Inferior parietal cortex (tissue), 1 donor: ENCODE results near the gene LHPP.

Source experiments
- DNase-seq: peaks from one replicate; pipeline ENCODE4 v3.0.0-alpha.2; 2016; ENCODE audit errors: extremely low spot score

The LHPP gene

DNA sequence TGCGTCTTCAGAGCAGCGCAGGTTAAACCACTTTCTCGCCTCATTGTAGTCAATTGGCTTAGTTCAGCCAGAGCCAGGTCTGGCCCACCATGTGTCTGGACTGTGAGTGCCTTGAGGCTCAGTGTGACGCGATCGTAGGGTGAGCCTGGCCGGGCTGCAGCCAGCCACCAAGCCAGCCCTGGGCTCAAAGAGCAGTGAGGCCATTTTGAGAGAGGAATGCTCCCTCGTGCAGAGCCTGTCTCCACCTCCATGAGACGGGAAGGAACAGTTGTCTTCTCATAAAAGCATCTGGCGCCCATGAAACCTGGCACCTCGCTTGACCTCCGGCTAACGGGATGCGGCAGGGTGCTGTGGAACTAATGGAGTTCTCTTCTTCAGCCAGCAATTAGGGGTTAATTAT lies 34.5 kb downstream of the LHPP start:
- no peak for DNase-seq

DNA sequence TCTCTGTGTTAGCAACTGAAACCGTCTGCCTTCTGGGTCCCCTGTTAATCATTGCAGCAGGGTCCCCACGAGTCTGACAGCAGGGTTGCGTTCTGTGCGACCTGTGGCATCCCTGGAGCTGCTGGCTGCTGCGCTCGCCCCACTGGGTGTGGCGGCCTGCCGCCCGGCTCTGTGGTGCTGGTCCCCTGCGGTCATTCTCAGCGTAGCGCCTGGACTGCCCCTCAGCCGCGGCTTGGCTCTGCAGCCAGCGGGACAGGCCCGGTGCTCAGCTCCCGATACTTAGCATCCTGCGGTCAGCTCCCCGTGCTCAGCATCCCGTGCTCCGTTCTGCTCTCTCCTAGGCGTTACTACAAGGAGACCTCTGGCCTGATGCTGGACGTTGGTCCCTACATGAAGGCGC lies 35.0 kb downstream of the LHPP start:
- no peak for DNase-seq

DNA sequence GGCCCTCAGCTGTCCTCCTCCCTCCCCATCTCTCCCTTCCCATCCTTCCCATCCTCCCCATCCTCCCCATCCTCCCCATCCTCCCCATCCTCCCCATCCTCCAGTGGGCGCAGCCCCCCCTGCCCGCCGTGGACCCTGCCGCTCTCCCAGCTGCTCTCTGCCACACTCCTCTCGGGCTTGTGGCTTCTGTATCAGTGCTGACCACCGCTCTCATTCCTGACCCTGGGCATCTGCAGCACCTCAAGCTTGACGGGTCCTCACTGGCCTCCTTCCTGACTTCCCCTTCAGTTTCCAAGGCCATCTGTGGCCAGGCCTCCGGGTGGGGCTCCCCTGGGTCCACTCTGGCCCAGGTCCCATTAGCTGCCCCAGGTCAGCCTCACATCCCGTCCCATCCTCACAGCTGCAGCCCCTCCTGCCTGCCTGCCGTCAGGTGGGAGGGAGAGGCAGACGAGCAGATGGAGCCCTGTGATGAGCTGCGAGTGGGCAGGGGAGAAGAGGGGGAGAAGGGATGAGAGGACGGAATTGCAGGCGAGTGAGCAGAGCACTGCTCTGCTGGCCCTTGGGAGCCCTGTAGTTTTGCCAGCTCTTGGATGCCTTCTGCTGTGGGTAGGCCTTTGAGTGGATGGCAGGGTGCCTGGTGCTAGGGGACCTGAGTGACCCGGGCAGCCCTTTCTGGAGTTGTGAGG lies 35.7 kb downstream of the LHPP start:
- no peak for DNase-seq

DNA sequence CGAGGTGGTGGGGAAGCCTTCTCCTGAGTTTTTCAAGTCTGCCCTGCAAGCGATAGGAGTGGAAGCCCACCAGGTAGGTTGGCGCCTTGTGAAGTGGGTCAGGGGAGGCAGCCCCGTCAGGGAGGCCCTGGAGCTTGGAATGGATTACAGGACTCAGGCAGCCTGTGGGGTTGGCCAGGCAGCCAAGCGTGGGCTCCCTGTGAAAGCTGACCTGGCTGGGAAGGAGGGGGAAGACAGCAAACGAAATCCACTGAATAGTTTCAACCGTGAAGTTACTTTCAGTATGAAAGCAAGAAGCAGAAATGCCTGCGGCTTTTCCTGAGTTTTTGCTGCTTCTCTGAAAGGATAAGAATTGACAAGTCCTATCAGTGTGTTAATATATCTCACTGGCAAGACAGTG lies 36.4 kb downstream of the LHPP start:
- no peak for DNase-seq

DNA sequence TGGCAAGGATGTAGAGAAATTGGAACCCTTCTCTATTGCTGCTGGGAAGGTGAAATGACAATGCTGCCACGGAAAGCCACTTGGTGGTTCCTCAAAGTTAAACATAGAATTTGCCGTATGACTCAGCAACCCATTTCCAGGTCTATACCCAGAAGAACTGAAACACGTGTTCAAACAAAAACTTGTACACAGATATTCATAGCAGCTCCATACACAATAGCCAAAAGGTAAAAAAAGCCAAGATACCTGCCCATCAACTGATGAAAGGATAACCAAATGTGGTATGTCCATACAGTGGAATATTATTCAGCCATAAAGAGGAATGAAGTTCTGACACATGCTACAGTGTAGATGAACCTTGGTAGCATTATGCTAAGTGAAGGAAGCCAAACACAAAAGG lies 39.1 kb downstream of the LHPP start:
- DNase-seq, result no peak

DNA sequence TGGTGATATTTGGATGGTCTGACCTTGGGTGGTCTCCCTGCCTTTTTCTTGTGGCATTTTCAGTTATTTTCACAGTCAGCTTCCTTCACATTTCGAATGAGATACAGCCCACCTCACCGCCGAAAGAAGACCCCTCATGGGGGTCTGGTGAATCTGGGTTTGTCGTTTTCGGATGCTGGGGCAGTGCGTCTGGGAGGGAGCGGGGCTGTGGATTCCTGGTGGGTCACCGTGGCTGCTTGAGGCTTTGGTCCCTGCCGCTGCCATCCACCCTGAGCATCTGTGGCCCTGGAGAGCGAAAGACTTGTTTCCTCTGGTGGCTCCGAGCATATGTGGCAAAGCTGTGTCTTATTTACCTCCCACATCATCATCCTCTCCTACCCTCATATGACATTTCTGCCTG lies 43.1 kb downstream of the LHPP start:
- DNase-seq, result no peak

DNA sequence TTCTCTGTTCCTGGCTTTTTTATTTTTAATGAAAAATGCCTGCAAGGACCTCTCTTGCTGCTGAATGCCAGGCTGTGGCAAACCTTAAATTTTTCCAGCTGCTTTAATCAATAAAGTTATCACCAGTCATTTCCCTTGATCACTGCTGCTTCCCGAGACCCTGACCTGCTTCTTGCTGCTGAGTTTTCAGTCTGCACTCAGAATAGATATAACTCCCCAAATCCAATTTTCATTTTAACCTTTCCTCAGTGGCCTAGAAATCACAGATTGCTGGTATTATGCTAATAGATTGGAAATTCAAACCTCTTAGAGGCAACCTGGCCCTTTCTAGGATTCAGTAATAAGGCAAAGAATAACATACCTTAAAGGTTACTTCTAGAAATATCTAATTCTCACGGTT lies 43.7 kb downstream of the LHPP start:
- no peak for DNase-seq

DNA sequence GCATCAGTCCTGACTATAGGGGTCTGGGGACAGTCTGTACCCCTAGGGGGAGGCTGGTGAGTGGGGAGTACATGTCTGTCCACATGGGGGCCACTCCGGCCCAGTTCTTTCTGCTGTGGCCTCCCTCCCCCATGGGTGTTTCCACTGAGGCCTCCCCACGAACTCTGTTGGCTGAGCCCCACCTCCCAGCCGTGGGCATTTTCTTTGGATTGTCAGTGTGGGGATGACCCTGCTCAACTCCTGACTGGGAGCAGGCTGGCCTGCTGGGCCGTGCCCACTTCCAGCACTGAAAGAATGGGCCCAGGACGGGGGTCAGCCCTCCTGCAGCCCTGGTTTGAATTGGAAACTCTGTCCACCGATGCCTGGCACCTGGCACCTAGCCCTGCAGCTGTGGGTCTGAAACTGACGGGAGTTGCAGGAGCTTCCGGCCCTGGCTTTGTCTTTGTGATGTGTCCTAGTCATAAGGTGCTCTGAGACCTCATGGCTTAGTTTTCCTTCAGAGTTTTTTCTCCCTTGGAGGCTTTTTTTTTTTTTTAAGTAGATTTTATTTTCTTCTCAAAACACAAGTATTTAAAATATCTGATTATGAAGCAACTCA lies 46.5 kb downstream of the LHPP start:
- DNase-seq, result no peak

DNA sequence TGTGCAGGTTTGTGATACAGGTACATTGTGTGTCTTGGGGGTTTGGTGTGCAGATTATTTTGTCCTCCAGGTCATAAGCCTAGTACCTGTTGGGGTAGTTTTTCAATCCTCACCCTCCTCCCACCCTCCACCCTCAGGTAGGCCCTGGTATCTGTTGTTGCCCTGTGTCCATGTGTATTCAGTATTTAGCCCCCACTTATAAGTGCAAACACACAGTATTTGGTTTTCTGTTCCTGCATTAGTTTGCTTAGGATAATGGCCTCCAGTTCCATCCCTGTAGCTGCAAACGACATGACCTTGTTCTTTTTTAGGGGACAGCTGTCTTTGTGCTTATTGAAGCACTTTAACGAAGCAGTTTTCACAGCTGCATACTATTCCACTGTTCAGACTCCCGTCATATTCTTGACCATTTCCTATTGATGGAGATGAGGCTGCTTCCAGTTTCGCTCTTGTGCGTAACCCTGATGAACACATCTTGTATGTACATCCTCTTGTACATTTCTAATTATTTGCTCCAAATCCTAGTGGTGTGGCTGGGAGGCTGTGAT lies 47.4 kb downstream of the LHPP start:
- no peak for DNase-seq

DNA sequence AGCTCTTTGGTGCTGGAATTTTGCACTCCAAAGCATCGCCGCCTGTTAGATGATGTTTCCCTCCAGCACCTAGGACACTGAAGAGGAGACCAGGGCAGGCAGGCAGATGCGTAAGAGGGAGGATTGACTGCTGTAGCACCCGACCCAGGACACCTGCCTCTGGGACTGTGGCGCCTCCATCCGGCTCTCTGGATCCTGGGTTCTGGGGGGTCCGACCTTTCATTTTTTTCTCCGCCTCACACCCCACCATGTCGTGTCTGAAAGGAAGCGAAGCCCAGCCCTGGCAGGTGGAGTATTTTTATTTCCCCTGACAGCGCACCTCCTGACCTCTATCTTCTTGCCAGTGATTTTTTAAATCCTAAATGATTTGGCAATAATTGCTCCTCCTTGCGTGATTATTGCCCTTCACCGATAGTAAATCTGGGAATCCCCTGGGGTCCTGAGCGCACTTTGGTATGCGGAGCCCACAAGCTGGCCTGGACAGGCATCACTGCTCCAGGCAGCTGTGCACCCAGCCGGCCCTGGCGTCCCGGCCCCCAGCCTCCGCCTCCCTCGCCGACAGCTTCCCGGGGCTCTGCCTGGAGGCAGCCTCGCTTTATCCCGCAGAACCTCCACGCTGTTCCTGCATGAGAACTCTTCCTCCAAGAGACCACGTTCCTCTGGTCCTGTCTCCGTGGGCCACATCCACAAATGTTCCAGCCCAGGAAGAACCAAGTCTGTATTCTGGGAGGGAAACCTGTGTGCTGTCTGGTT lies 48.4 kb downstream of the LHPP start:
- DNase-seq, result no peak

DNA sequence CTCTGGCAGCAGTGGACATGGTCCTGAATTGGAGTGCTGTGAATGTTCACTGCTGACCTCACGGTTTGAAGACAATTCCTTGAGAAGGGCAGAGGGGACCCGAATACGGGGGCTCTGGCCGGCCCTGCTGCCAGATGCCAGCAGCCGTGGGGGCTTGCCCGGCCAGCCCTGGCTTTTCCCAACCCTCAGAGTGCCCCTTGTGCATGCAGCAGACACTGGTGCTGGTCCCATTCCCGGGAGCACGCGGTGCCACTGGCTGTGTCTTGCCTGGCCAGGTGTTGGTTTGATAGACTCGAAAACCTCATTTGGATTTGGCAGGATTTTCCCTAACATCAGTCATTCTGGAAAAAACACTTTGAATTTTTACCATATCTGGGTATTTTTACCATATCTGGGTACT lies 49.1 kb downstream of the LHPP start:
- DNase-seq, result no peak

DNA sequence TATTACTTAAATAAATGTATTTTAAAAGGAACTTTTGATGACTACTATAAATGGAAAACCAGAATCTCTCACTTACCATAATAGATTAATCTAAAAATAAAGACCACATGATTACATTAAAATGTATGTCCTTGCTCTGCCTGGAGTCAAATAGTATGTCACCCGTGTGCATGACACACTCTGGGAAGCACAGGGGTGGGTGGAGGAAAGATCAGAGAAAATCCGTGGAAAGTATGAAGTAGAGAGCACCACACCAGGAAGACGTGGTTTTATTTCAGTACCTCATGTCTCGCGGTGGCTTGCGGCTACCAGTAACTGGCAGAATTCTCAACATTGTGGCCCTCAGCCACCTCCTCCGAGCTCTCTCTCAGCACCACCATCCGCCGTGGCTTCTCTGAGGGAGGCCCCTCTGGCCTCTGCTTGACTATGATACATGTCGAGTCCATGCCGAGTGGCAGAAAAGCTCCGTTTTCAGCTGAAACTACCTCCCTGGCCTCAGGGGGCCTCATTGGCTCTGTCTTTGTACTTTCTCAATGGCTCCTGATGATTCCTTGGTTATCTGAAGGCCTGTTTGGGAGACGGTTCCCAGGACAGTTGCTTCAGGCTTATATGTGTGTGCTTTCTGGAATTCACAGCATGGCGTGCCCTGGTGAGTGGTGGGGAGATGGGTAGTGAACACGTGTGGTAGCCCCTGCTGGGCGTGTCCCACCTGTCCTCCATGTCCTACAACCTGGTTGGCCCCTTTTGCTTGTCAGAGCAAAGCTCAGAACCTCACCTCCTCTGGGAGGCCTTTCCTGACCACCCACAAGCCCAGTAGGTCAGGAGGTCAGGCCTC lies 49.8 kb downstream of the LHPP start:
- DNase-seq, result no peak

DNA sequence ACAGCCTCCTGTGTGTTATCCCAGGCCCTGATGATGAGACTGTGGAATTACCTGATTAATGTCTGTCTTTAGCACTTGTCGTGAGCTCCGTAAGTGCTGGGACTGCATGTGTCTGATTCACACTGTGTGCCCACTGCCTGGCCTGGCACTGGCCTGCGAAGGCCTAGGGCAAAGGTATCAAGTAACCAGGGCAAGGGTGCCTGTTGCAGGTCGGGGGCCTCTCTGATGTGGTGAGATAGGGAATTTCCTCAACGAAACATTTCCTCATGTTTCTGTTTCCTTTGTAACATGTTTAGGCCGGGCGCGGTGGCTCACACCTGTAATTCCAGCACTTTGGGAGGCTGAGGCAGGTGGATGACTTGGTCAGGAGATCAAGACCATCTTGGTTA lies 50.4 kb downstream of the LHPP start:
- no peak for DNase-seq

DNA sequence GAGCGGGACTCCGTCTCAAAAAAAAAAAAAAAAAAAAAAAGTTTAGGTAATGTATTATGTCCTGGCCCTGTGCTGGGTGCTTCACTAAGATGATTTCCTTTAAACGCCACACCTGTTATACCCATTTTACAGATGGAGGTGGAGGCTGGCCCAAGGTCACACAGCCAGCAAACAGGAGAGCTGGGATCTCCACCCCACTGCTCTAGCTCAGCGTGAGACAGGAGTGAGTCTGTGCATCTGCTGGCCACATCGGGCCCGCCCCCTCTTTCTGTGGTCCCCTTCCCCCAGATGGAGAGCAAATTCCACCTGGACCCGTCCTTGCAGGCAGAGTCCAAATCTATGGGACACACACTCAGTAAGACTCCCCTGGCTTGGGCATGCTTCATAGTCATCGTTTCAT lies 51.0 kb downstream of the LHPP start:
- DNase-seq, result no peak

DNA sequence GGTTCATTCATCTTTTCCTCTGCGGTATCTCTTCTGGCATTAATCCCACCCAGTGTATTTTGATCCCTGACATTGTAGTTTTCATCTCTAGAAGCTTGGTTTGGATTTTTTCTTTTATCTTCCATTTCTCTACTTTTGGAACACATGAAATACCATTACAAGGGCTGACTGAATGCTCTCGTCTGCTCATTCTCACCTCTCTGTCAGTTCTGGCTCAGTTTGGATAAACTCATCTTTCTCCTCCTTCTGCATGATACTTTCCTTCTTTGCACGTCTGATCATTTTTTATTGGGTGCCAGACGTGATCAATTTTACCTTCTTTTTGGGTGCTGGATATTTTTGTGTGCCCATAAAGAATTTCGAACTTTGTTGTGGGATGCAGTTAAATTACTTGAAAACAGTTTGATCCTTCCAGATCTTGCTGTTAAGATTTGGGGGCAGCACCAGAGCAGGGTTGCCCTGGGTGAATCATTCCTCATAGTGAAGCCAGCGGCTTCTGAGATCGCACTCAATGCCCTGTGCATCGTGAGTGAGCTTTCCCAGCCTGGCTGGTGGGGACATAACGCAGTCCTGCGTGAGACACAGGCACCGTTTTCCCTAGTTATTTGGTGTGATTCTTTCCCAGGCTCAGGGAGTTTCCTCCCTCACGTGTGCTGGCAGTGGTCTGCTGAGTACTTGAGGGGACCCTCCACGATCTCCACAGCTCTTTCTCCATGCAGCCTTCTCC lies 53.8 kb downstream of the LHPP start:
- DNase-seq, result no peak

DNA sequence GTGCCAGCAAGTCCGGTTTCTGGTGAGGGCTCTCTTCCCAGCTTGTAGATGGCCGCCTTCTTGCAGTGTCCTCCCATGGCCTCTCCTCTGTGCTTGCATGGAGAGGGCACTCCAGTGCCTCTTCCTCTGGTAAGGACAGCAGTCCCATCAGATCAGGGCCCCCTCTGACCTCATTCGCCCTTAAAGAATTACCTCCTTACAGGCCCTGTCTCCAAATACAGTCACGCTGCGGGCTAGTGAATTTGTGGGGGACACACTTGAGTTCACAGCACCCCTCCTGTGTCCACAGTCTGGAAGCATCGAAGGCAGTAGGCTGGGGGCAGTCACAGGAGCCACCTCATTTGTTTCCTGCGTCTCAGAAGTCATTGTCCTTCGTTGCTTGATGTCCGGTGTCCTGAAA lies 54.6 kb downstream of the LHPP start:
- no peak for DNase-seq

DNA sequence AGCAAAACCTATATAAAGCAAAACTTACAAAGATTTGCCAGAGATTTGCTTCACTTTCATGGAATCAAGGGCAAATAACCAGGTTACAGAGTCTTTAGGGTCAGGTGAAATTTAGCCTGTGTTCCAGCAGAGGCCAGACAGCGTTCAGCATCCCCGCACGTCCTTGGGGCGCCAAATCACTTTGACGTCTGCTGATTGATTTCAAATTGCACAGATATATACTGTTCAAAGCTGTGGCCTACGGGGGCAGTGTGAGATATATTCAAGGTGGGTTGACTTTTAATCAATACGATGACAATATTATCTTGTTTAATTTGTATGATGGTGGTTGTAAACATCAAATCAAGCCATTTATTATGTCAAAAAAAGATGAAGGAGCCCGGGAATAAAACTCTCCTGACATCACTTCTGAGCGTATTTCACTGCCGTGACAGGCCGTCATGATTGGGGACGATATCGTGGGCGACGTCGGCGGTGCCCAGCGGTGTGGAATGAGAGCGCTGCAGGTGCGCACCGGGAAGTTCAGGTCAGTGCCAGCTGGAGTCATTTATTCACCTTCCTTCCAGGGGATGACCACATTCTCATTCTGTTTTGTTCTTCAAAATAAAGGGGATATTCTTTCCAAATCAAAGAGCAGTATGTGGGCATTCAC lies 55.2 kb downstream of the LHPP start:
- no peak for DNase-seq

DNA sequence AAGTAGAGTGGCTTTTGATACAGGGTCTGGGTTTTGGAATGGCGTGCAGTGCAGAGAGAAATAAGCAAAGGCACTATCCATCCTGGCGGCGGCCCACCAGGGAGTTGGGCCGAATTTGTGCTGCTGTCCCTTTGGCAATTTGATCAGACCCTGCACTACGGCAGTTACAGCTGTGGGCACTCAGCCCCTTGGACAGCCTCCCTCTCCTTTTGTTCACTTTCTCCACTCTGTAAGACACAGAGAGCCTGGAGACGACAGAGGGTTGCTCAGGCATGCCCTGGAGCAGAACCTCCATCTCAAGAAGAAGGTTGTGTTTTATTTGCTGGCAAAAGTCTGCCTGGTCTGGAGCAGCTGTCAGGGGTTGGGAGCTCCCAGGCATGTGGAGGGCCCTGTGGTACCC lies 55.8 kb downstream of the LHPP start:
- DNase-seq, result no peak

DNA sequence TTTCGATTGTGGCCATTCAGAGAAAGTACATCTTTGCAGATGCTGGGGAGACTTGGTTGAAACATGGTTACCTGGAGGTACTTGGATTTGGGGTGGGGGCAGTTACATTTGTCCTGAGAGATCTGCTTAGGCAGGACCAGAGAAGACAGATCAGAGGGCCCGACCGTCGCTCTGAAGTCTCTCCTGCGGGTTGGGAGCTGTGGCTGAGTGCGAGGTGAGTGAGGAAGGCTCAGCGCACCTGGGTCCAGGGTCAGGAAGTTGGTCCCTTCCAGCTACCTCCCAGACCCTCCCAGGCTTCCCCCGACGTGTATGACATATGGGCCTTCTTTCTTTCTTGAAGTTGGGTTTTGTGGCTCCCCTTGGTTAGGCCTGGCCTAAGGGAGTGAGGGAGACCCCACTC lies 56.3 kb downstream of the LHPP start:
- no peak for DNase-seq

DNA sequence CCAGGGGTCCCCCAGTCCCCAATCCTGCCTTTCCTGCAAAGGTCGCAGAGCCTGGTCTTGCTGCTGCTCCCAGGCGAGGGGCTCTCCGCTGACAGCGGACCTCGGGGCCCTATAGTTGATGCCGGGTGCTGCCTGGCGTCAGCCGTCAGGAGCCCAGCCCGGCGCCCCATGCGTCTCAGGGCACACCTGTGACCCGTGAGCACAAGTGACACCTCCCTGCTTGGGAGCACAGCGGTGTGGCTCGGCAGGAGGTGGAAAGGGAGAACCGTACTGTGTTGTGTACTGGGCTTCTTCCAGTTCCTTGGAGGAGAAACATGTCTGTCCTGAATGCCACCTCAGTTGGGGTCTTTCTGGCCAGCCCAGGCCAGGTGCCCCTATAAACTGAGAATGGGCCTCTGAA lies 56.7 kb downstream of the LHPP start:
- DNase-seq, result no peak
